GM21390 (cell line): ENCODE results near the gene HSFX1.
"Not testable (repeated sequence)": the region's sequence is repeated elsewhere in the genome, so short reads cannot be mapped to it uniquely, and the experiment has no call there.

Experiments
- ATAC-seq: cut with Tn5 transposase; IDR thresholded peaks from one replicate; pipeline ENCODE4 v1.9.1; 2021; ENCODE audit not compliant: unreplicated experiment

Gene HSFX1

GRCh38 chrX:149773768-149774167, at the start of gene HSFX1:
HSFX1 (plus strand) TSS chrX:149774068; CDS start chrX:149774682, 614 bp downstream.
- not testable (repeated sequence) for ATAC-seq

- ATAC-seq, result not testable (repeated sequence)
Measured at GRCh38 chrX:149727308-149727707, 46.6 kb upstream of the HSFX1 start.

- ATAC-seq, result not testable (repeated sequence)
Measured at GRCh38 chrX:149742269-149742668, 31.6 kb upstream of the HSFX1 start.

- not testable (repeated sequence) for ATAC-seq
Measured at GRCh38 chrX:149746390-149747007, 27.4 kb upstream of the HSFX1 start.

GRCh38 chrX:149757206-149758067, 16.4 kb upstream of the HSFX1 start:
- ATAC-seq, result no peak

- no peak for ATAC-seq
Measured at GRCh38 chrX:149758068-149758714, 15.7 kb upstream of the HSFX1 start.

- not testable (repeated sequence) for ATAC-seq
Measured at GRCh38 chrX:149758715-149759078, 15.2 kb upstream of the HSFX1 start.

GRCh38 chrX:149759824-149760223, 14.0 kb upstream of the HSFX1 start:
- no peak for ATAC-seq

GRCh38 chrX:149760965-149761364, 12.9 kb upstream of the HSFX1 start:
- no peak for ATAC-seq

GRCh38 chrX:149761858-149762674, 11.8 kb upstream of the HSFX1 start:
- not testable (repeated sequence) for ATAC-seq

- ATAC-seq, result no peak
Measured at GRCh38 chrX:149762696-149763614, 10.9 kb upstream of the HSFX1 start.

GRCh38 chrX:149770344-149770743, 3.5 kb upstream of the HSFX1 start:
- not testable (repeated sequence) for ATAC-seq

- ATAC-seq, result not testable (repeated sequence)
Measured at GRCh38 chrX:149773026-149773425, 842 bp upstream of the HSFX1 start.

GRCh38 chrX:149777999-149778398, 4.1 kb downstream of the HSFX1 start:
- ATAC-seq, result not testable (repeated sequence)

- ATAC-seq, result not testable (repeated sequence)
Measured at GRCh38 chrX:149781727-149782126, 7.9 kb downstream of the HSFX1 start, which contains the start of gene MAGEA9. MAGEA9 (plus strand) TSS chrX:149781930; CDS start chrX:149786211, 4,281 bp downstream.

- ATAC-seq, result peak; percentile 100
Measured at GRCh38 chrX:149795531-149795930, 21.7 kb downstream of the HSFX1 start.

- no peak for ATAC-seq
Measured at GRCh38 chrX:149799095-149799714, 25.3 kb downstream of the HSFX1 start.

GRCh38 chrX:149799938-149800337, 26.1 kb downstream of the HSFX1 start:
- ATAC-seq, result no peak

GRCh38 chrX:149803458-149804062, 29.7 kb downstream of the HSFX1 start:
- ATAC-seq, result no peak
